ENCODE data around the gene TBL1X. TPM values are rescaled to one million over a fixed set of nuclear protein-coding genes. Genes with fewer than 3 reads are reported as not detected.

The TBL1X gene
- total and polyA plus RNA-seq, 2 of the 8 experiments (the other 6 are each of a cell fraction or from before 2014, with no cell fraction given) = 13.3 to 25.6 TPM

- TF ChIP-seq CTCF (IDR thresholded peaks at IDR 0.05; ENCODE audit: control extremely low read depth in 1 of 3, insufficient read depth in 1 of 3, low read depth in 1 of 3, low read length in 3 of 3) (no peak), USF2 (IDR thresholded peaks at IDR 0.05; ENCODE audit: low read length) (no peak), BRCA1 (IDR thresholded peaks at IDR 0.05; ENCODE audit: low read depth, low read length) (no peak), RXRA (IDR thresholded peaks at IDR 0.05; ENCODE audit: insufficient read depth, low read depth, low read length) (no peak), CHD2 (IDR thresholded peaks at IDR 0.05; ENCODE audit: low read length) (no peak)
Observed at GRCh38 chrX:9677098-9677739, 212.4 kb downstream of the TBL1X start (continued).

Data from H1 (cell line).